ENCODE measurements around the gene CA10. TPM values are rescaled to one million over a fixed set of nuclear protein-coding genes. Genes with fewer than 3 reads are reported as not detected.
A peak's percentile ranks its signal among the peaks of the same experiment; 100 is the strongest.

CA10 gene
- total RNA-seq, 1 experiment from 2014 or later = 0.46 TPM

GRCh38 chr17:51687887-51688286 is 470.6 kb downstream of the CA10 start:
- TF ChIP-seq, protein P1, sequence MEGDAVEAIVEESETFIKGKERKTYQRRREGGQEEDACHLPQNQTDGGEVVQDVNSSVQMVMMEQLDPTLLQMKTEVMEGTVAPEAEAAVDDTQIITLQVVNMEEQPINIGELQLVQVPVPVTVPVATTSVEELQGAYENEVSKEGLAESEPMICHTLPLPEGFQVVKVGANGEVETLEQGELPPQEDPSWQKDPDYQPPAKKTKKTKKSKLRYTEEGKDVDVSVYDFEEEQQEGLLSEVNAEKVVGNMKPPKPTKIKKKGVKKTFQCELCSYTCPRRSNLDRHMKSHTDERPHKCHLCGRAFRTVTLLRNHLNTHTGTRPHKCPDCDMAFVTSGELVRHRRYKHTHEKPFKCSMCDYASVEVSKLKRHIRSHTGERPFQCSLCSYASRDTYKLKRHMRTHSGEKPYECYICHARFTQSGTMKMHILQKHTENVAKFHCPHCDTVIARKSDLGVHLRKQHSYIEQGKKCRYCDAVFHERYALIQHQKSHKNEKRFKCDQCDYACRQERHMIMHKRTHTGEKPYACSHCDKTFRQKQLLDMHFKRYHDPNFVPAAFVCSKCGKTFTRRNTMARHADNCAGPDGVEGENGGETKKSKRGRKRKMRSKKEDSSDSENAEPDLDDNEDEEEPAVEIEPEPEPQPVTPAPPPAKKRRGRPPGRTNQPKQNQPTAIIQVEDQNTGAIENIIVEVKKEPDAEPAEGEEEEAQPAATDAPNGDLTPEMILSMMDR (conservative IDR thresholded peaks at IDR 0.05) = no peak
- Histone ChIP-seq H3K27ac (ENCODE audit: insufficient read length, low read depth, low read length) (no peak overlapping the region), H4K5ac (ENCODE audit: insufficient read length, low read depth, low read length) (no peak overlapping the region), H2BK12ac (ENCODE audit: insufficient read length, low read depth, low read length) (no peak overlapping the region), H2BK15ac (ENCODE audit: low read depth, low read length) (no peak overlapping the region), H2AK5ac (ENCODE audit: insufficient read length, low read length) (no peak overlapping the region), H3K4ac (ENCODE audit: low read depth, low read length) (no peak overlapping the region), H4K8ac (replicated peaks; ENCODE audit: insufficient read length, low read depth, low read length) (no peak overlapping the region), H3K9ac (ENCODE audit: extremely low read depth, insufficient read length, low read length) (no peak overlapping the region), H3K14ac (ENCODE audit: insufficient read depth, low read length) (no peak overlapping the region), H2BK120ac (ENCODE audit: low read depth, low read length, poor library complexity, severe bottlenecking) (no peak overlapping the region), H2BK20ac (ENCODE audit: low read depth, low read length, poor library complexity, severe bottlenecking) (no peak overlapping the region), H3K4me1 (ENCODE audit: insufficient read depth, low read length) (0 out of 2 replicates have a peak, but pooled peaks cover 2% of the 10 kb centered on the region), H3K18ac (ENCODE audit: insufficient read length, low read depth, low read length) (no peak overlapping the region), H3T11ph (ENCODE audit: low read length) (no peak overlapping the region), H3K9me3 (ENCODE audit: control insufficient read depth, low read depth, low read length) (no peaks in the 10 kb centered on the region), H3K79me2 (ENCODE audit: insufficient read depth, low read length) (no peaks in the 10 kb centered on the region), H4K91ac (ENCODE audit: insufficient read length, low read depth, low read length) (no peak overlapping the region), H3K4me2 (ENCODE audit: insufficient read depth, insufficient read length, low read length) (no peak overlapping the region), H2BK5ac (ENCODE audit: insufficient read length, low read length) (no peak overlapping the region), H4K20me1 (ENCODE audit: control insufficient read depth, insufficient read depth, insufficient read length) (no peaks in the 10 kb centered on the region), H2AFZ (ENCODE audit: low read length) (no peak overlapping the region), H3K79me1 (ENCODE audit: insufficient read depth, low read depth, low read length, poor library complexity, severe bottlenecking) (no peaks in the 10 kb centered on the region), H3K56ac (ENCODE audit: insufficient read length, low read depth, low read length) (no peak overlapping the region), H3K23me2 (ENCODE audit: insufficient read length, low read depth, low read length, poor library complexity, severe bottlenecking) (no peaks in the 10 kb centered on the region), H3K27me3 (ENCODE audit: insufficient read depth, low read length) (no peaks in the 10 kb centered on the region), H3K23ac (ENCODE audit: insufficient read length, low read depth, low read length) (no peak overlapping the region)
- H3K36me3 Mint-ChIP-seq (ENCODE audit: insufficient read depth in 1 of 3, low read depth in 3 of 3) = peaks cover 0 to 3% (median 0%) of the 10 kb centered on the region in 3 experiments; a peak in 1 of 7 replicates
- H3K4me3 Mint-ChIP-seq = no peak overlapping the region
- no peak overlapping the region for H3K27ac Mint-ChIP-seq
- H3K9me3 Mint-ChIP-seq = peaks cover 3 to 4% of the 10 kb centered on the region in 2 experiments; a peak in 2 of 5 replicates
- DNase-seq = peak; percentile 5
- peaks cover 11% of the 10 kb centered on the region for H3K27me3 Mint-ChIP-seq (ENCODE audit: low read depth)
- WGBS (ENCODE audit: extremely low coverage, insufficient read length, low lambda C conversion rate) = no CpG with 5 or more reads among the region's 3 CpGs
- peaks cover 18 to 19% of the 10 kb centered on the region in 2 experiments for H3K4me1 Mint-ChIP-seq

Data from H9 (cell line).